NCI-H1417 treated with DMSO at 0.1 percent for 48 hours (cell line): Measurements from ENCODE around the gene KIRREL3.

Source experiments
- DNase-seq: peaks from one replicate; lab custom pipeline; 2025; lab: John Stamatoyannopoulos, UW

KIRREL3 gene

DNA sequence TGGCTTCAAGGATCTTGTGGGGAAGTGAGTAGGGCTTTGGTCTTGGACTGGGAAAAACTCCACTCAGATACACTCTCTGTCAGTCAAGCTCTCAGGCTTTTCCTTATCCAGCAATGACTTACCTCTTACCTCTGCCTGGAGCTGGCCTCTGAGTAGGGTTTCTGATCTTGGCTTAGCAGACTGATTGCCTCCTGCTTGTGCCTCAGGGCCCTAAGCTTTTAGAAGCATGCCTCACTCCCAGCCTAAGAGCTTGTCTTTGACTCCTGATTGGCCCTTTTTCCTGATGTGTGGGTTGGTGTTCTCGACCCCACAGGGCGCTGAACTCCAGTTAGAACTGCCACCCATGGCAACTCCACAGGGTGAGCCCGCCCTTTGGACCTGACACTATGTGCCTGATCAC is 370.1 kb downstream of the KIRREL3 start:
- no peak for DNase-seq

DNA sequence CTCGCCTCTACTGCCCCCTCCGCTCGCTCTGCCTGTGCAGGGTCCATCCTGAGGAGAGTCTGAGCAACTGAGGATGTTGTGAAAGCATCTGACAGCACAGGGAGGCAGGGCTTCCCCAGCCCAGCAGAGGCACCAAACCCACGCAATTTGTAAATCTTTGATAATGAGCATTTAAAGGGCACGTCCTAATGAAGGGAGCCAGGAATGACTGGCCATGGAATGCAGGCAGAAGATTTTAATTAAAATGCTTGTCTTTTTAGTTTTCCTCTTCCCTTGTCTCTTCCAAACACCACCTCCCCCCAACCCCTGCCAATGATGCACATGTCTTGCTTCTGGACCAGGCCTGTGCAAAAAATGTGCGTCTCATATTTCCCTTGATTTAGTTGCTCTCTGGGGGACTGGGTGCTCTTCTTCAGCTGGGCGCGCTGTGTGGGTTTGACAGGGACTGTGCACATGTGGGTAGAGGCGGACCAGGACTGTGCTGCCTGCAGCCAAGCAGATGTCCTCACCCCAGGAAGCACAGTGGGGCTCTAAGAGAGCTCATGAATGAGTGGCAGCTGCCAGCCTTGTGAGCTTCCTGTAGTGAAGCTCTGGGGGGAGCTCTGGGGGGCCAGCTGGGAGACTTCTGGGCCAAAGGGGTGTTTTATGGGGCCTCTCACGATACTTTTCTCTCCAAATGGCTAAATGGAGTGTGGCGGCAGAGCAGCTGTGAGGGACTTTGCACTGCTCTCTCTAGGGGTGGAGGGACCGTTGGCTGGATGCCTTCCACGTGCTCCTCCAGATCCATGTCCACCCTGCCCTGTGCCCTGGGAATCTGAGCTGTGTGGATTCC is 371.6 kb downstream of the KIRREL3 start:
- DNase-seq: peak; percentile 34

- no peak for DNase-seq
Observed at GRCh38 chr11:126628450-126628789, 372.1 kb downstream of the KIRREL3 start.

- no peak for DNase-seq
Observed at GRCh38 chr11:126627421-126627820, 373.1 kb downstream of the KIRREL3 start.

DNA sequence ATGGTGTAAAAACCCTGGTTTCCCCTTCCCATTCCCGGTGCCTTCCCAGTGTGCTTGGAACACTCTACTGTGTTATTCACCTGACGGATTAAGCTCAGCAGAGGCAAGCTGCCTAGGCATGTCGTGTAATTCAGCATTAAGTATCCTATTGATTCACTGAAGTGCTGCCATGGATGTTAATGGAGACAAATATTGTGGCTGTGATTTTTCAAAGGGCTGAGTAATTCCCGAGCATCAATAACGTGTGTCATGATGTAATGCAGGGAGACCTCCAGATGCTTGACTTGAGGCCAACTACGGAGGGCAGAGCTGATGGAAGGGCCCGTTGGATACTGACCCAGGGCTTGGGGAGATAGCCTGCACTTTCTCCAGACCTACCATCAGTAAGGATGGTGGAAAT is 376.1 kb downstream of the KIRREL3 start:
- DNase-seq: no peak

GRCh38 chr11:126619516-126619915 is 381.1 kb downstream of the KIRREL3 start:
- DNase-seq: no peak

- no peak for DNase-seq
Observed at GRCh38 chr11:126615845-126616244, 384.7 kb downstream of the KIRREL3 start.

DNA sequence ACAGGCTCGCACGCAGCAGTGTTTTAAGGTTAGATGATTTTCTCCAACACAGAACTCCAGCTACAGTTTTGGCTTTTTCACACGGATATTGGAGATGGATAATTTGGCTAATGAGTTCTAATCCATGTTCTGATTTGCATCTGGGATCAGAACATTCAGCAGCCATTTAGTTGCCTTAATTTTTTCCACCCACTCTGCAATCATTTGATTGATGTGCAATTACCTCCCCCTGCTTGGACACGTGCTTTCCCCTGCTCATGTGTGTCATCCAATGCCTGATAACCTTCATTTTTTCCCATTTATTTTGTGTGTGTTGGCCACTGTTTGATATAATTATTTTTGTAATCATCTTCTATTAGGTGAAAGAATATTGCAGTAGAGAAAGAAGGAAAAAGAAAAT is 387.3 kb downstream of the KIRREL3 start:
- no peak for DNase-seq

DNA sequence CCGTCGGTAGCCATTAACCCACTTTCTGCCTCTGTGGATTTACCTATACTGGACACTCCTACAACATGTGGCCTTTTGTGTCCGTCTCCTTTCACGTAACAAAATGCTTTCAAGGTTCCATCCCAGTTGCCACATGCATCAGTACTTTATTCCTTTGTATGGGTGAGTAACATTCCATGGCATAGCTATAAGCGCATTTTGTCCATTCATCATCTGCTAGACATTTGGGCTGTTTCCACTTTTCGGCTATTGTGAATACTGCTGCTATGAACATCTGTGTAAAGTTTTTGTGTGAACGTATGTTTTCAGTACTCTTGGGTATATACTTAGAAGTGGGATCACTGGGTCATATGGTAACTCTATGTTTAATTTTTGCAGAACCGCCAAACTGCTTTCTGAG is 387.9 kb downstream of the KIRREL3 start:
- no peak for DNase-seq

DNA sequence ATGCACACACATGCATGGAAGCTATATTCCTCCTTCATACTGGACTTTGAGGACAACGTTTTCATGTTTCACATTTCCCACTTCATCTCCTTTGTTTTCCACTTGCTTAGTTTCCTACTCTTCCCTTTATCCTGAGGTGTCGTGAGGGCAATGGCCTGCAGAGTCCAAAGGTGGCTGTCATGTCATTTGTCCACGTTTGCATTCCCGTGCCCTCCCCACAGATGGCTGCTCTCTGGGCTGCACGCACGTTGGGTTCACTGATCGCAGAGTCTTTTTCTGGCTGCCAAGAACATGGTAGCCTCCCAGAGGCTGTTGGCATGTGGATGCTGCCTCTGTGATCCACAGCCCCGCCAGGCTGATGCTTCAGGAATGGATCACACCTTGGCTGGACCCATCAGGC is 389.1 kb downstream of the KIRREL3 start:
- DNase-seq: no peak

- DNase-seq: no peak
Observed at GRCh38 chr11:126608658-126609057, 391.9 kb downstream of the KIRREL3 start.

DNA sequence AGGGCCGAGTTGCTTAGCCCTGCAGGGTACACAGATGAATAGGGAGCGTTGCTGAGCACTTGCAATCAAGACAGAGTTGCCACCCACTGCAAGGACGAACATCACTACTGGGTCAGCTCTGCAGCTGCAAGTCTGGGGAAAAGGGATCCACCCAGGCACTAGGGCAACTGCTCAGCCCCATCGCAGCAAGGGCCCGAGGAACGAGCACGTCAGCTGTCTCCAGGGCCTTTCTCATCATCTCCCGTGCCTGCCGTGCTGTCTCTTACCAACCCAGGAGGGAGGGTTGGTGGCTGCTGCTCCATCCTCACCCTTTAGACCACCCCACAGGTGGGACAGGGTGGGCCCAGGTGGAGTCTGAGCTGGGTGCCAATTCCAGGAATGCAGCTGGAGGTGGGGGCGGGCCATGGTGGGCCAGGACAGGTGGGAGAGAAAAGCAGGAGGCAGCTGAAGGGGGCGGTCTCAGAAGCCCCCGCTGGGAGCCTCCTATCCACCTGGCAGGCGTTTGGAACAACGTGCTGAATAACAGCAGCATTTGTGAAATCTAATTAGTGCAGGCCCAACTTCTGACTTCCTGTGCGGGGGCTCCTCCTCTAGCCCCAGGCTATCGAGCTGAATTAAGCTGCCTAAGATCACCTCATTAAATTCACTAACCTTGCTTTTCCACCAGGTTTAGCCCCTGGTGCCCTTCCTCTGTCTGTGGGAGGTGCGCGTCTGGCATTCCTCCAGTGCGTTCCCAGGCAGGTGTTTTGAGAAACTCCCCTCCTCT is 392.6 kb downstream of the KIRREL3 start:
- DNase-seq: peak; percentile 77

GRCh38 chr11:126607374-126607773 is 393.2 kb downstream of the KIRREL3 start:
- peak; percentile 89 for DNase-seq

- DNase-seq: no peak
Observed at GRCh38 chr11:126606484-126606883, 394.1 kb downstream of the KIRREL3 start.

GRCh38 chr11:126604461-126604860 is 396.1 kb downstream of the KIRREL3 start:
- no peak for DNase-seq

- no peak for DNase-seq
Observed at GRCh38 chr11:126603486-126603885, 397.1 kb downstream of the KIRREL3 start.

DNA sequence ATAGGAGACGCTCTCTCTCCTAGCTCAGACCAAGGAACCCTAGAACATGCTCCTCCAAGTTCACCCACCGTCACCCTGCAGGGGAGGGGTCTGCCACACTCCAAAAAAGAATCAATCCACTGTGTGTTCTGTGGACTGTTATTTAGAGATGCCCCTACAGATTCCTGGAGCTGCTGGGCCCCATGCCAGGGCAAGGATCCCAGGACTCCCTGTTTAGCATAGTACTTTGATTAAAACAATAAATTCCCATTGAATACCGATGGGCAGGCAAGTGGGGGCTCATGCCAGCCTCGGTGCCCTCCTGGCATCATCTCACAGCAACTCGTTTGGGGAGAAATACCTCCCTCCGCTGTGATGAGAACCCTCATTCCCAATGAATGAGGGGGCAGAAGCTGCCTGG is 397.6 kb downstream of the KIRREL3 start:
- no peak for DNase-seq

DNA sequence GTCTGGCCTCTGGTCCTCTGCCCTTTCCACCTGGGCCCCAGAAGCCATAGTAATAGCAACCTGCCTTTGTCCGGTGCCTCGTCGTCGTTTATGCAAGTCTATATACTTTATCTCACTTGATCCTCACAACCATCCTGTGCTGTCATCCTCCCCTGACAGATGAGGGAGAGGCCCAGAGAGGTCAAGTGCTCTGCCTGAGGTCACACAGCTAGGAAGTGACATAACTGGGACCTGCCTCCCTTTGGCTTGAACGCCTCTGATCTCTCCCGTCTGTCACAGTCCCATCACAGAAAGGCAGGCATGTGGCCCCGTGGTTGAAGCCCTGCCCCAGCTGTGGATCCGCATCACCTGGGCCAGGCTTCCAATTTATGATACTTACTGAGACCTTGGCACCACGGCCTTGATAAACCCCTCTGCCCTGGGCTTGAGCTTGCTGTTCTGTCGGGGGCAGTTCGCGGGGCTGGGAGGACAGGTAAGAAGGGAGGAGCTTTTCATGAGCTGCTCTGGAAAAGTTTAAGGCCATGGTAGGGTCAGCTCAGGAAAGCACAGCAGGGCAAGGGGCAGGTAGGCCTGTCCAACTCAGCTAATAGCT is 398.1 kb downstream of the KIRREL3 start:
- no peak for DNase-seq

GRCh38 chr11:126601550-126602215 is 398.9 kb downstream of the KIRREL3 start:
- DNase-seq: peak; percentile 9

GRCh38 chr11:126601136-126601535 is 399.4 kb downstream of the KIRREL3 start:
- DNase-seq: peak; percentile 33

GRCh38 chr11:126599217-126599897 is 401.2 kb downstream of the KIRREL3 start:
- no peak for DNase-seq
